Measurements from ENCODE around the gene CISD2. TPM values are rescaled to one million over a fixed set of nuclear protein-coding genes. Genes with fewer than 3 reads are reported as not detected.

The CISD2 gene
- polyA plus RNA-seq, 2 of the 4 experiments (the other 2 are of a cell fraction), result 49.9 to 84.1 TPM

DNA sequence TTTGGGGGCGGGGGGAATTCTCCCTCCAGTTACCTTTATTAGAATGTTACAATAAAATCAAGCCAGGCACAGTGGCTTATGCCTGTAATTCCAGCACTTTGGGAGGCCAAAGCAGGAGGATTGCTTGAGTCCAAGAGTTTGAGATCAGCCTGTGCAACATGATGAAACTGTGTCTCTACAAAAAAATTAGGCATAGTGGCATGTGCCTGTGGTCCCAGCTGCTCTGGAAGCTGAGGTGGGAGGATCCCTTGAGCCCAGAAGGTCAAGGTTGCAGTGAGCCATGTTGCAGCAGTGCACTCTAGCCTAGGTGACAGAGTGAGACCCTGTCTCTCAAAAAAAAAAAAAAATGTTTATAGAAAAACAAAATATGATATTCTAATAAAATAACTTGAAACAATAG lies 36.1 kb upstream of the CISD2 start:
- DNase-seq (ENCODE audit: low read depth in 1 of 2, low spot score in 1 of 2) (no peak), ATAC-seq (no peak), FAIRE-seq (no peak)
- Histone ChIP-seq H3K27ac (no peak overlapping the region), H3K4me3 (no peak overlapping the region), H3K4me2 (no peak overlapping the region), H3K4me1 (peaks cover 7% of the 10 kb centered on the region), H3K9me3 (no peaks in the 10 kb centered on the region)
- no peak for TF ChIP-seq ELK1 (IDR thresholded peaks at IDR 0.05; ENCODE audit: low read depth, low read length)
- 94% methylated on average over 1 of the region's 1 CpG for WGBS (ENCODE audit: missing lambda C conversion rate)
- ChIA-PET CTCF (no interaction called here), POLR2A (no interaction called here)

DNA sequence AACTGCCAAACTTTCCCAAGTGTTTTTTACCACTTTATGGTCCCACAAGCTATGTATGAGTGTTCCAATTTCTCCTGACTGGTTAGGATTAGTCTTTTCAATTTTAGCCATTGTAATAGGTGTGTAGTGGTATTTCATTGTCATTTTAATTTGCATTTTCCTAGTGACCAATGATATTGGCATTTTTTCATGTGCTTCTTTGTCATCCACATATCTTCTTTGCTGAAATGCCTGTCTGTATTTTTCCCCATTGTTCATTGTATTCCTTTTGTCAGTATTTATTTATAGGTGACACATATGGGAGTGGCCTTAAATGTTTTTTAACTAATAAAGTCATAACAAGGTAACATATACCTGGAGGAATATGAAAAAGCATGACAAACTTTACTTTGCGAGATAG lies 32.2 kb upstream of the CISD2 start:
- DNase-seq (ENCODE audit: low read depth in 1 of 2, low spot score in 1 of 2) (no peak), ATAC-seq (no peak), FAIRE-seq (no peak)
- POLR2A ChIA-PET, result no interaction called here
- 92% methylated on average over 1 of the region's 1 CpG for WGBS (ENCODE audit: missing lambda C conversion rate)
- TF ChIP-seq FOSB (CRISPR knock-in tag; IDR thresholded peaks at IDR 0.05) (no peak), POLR2AphosphoS2 (conservative IDR thresholded peaks at IDR 0.05; ENCODE audit: low read length) (no peak), ZNF302 (CRISPR knock-in tag; IDR thresholded peaks at IDR 0.05) (no peak), MAZ (IDR thresholded peaks at IDR 0.05; ENCODE audit: borderline replicate concordance, low read depth, low read length) (no peak), RCOR1 (IDR thresholded peaks at IDR 0.05; ENCODE audit: low read depth, low read length) (no peak), HEYL (CRISPR knock-in tag; IDR thresholded peaks at IDR 0.05) (no peak), KDM5A (IDR thresholded peaks at IDR 0.05) (no peak), EHF (CRISPR knock-in tag; IDR thresholded peaks at IDR 0.05) (no peak), SREBF2 (IDR thresholded peaks at IDR 0.05) (no peak), EHMT2 (IDR thresholded peaks at IDR 0.05; ENCODE audit: low read depth) (no peak), TFCP2L1 (CRISPR knock-in tag; IDR thresholded peaks at IDR 0.05) (no peak), CEBPB (IDR thresholded peaks at IDR 0.05) (no peak)
- TF ChIP-seq, protein P1, sequence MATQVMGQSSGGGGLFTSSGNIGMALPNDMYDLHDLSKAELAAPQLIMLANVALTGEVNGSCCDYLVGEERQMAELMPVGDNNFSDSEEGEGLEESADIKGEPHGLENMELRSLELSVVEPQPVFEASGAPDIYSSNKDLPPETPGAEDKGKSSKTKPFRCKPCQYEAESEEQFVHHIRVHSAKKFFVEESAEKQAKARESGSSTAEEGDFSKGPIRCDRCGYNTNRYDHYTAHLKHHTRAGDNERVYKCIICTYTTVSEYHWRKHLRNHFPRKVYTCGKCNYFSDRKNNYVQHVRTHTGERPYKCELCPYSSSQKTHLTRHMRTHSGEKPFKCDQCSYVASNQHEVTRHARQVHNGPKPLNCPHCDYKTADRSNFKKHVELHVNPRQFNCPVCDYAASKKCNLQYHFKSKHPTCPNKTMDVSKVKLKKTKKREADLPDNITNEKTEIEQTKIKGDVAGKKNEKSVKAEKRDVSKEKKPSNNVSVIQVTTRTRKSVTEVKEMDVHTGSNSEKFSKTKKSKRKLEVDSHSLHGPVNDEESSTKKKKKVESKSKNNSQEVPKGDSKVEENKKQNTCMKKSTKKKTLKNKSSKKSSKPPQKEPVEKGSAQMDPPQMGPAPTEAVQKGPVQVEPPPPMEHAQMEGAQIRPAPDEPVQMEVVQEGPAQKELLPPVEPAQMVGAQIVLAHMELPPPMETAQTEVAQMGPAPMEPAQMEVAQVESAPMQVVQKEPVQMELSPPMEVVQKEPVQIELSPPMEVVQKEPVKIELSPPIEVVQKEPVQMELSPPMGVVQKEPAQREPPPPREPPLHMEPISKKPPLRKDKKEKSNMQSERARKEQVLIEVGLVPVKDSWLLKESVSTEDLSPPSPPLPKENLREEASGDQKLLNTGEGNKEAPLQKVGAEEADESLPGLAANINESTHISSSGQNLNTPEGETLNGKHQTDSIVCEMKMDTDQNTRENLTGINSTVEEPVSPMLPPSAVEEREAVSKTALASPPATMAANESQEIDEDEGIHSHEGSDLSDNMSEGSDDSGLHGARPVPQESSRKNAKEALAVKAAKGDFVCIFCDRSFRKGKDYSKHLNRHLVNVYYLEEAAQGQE (IDR thresholded peaks at IDR 0.05), result no peak
- CTCF ChIA-PET, result interaction anchor here (0.6 kb wide), 1 partner anchor 14 kb away, joined by 3 read pairs; no protein-coding TSS in a partner anchor
- H3K27ac ChIP-seq, result no peak overlapping the region
- no peaks in the 10 kb centered on the region for H3K4me1 ChIP-seq
- no peak overlapping the region for H3K4me2 ChIP-seq
- H3K9me3 ChIP-seq, result no peaks in the 10 kb centered on the region
- no peak overlapping the region for H3K4me3 ChIP-seq

GRCh38 chr4:102842367-102842766 lies 26.4 kb upstream of the CISD2 start:
- H3K27ac ChIP-seq, result no peak overlapping the region
- DNase-seq (ENCODE audit: low read depth in 1 of 2, low spot score in 1 of 2) (no peak), FAIRE-seq (no peak), ATAC-seq (no peak)
- ChIA-PET POLR2A (no interaction called here), CTCF (no interaction called here)
- 76% methylated on average over 3 of the region's 3 CpGs for WGBS (ENCODE audit: missing lambda C conversion rate)
- no peaks in the 10 kb centered on the region for H3K9me3 ChIP-seq
- no peaks in the 10 kb centered on the region for H3K4me1 ChIP-seq
- TF ChIP-seq HOXB5 (CRISPR knock-in tag; IDR thresholded peaks at IDR 0.05) (no peak), HEYL (CRISPR knock-in tag; IDR thresholded peaks at IDR 0.05) (no peak), KDM1A (IDR thresholded peaks at IDR 0.05; ENCODE audit: low read depth) (no peak), ELK1 (IDR thresholded peaks at IDR 0.05; ENCODE audit: low read depth, low read length) (no peak)
- H3K4me2 ChIP-seq, result no peak overlapping the region
- H3K4me3 ChIP-seq, result no peak overlapping the region

Measured in A549 (cell line).